HEK293 (cell line): Measurements from ENCODE around the gene COL4A1.

Source experiments
- CTCF ChIA-PET: fragments of 350-600 bp; formaldehyde crosslinking; extraction: SDS; loops from one replicate; lab custom pipeline; 2021; ENCODE audit warnings: antibody characterized with exemption; lab: Yijun Ruan, JAX
- POLR2A ChIA-PET: fragments of 300-600 bp; formaldehyde crosslinking; extraction: SDS; loops from one replicate; lab custom pipeline; 2020; ENCODE audit warnings: antibody characterized with exemption, inconsistent platforms; lab: Yijun Ruan, JAX
- H3K27ac ChIP-seq: fragments of 200-500 bp; sonication (Bioruptor generic); 2 replicates; pipeline ENCODE4 v1.5.1; 2014; ENCODE audit warnings: low read depth, low read length, control low read depth, inconsistent platforms; ENCODE audit errors: extremely low read depth
- H3K36me3 ChIP-seq, 2 experiments: fragments of 200-500 bp in 1 of 2; sonication (Bioruptor generic) in 1 of 2; 1 replicate in 1 of 2; 2 replicates in 1 of 2; pipeline ENCODE4 v1.5.1; 2014 to 2017; ENCODE audit warnings: inconsistent platforms in 2 of 2, low read length in 2 of 2; ENCODE audit not compliant: control insufficient read depth in 2 of 2, insufficient read depth in 1 of 2
- H3K4me1 ChIP-seq: fragments of 200-500 bp; sonication (Bioruptor generic); 2 replicates; pipeline ENCODE4 v1.5.1; 2014; ENCODE audit warnings: mild to moderate bottlenecking, low read length, inconsistent platforms; ENCODE audit not compliant: control insufficient read depth, insufficient read depth
- H3K4me3 ChIP-seq: 2 replicates; pipeline ENCODE4 v1.5.1; 2011; ENCODE audit warnings: low read depth, mild to moderate bottlenecking, control low read depth, low read length, moderate library complexity
- H3K9me3 ChIP-seq: fragments of 200-500 bp; sonication (Bioruptor generic); 2 replicates; pipeline ENCODE4 v1.5.1; 2014; ENCODE audit warnings: low read depth, low read length, inconsistent platforms; ENCODE audit not compliant: control insufficient read depth, insufficient read depth
- GLI2 ChIP-seq: fragments of 450-650 bp; formaldehyde crosslinking; IDR thresholded peaks from 2 replicates; pipeline ENCODE4; 2017; ENCODE audit warnings: missing biosample characterization, missing genetic modification characterization, low read depth, borderline replicate concordance
- GLI4 ChIP-seq: fragments of 450-650 bp; formaldehyde crosslinking; IDR thresholded peaks from 2 replicates; pipeline ENCODE4 v1.5.1; 2016; ENCODE audit warnings: missing biosample characterization, missing genetic modification characterization
- HOXD13 ChIP-seq: sonication (generic); formaldehyde crosslinking; IDR thresholded peaks from 2 replicates; pipeline ENCODE4 v1.8.0; 2022; ENCODE audit warnings: missing genetic modification reagents, borderline replicate concordance
- KLF1 ChIP-seq: fragments of 450-650 bp; formaldehyde crosslinking; IDR thresholded peaks from 2 replicates; pipeline ENCODE4 v1.5.1; 2016; ENCODE audit warnings: missing biosample characterization, missing genetic modification characterization
- KLF10 ChIP-seq: fragments of 450-650 bp; IDR thresholded peaks from 2 replicates; pipeline ENCODE4 v1.5.1; 2018; ENCODE audit warnings: missing biosample characterization, mild to moderate bottlenecking, missing genetic modification characterization
- OVOL3 ChIP-seq: fragments of 450-650 bp; formaldehyde crosslinking; IDR thresholded peaks from 2 replicates; pipeline ENCODE4 v1.5.1; 2016; ENCODE audit warnings: missing biosample characterization, missing genetic modification characterization
- SETDB1 ChIP-seq: IDR thresholded peaks from one replicate; pipeline ENCODE4 v1.6.1; 2017; ENCODE audit warnings: mild to moderate bottlenecking, low read length, moderate library complexity, mixed read lengths; ENCODE audit not compliant: insufficient read length
- ZBTB48 ChIP-seq: fragments of 450-650 bp; formaldehyde crosslinking; IDR thresholded peaks from 2 replicates; pipeline ENCODE4 v1.5.1; 2016; ENCODE audit warnings: missing biosample characterization, missing genetic modification characterization
- ZBTB7A ChIP-seq: fragments of 450-650 bp; formaldehyde crosslinking; IDR thresholded peaks from 2 replicates; pipeline ENCODE4 v1.5.1; 2016; ENCODE audit warnings: low read depth, missing biosample characterization, missing genetic modification characterization
- ZNF132 ChIP-seq: fragments of 450-650 bp; formaldehyde crosslinking; IDR thresholded peaks from 2 replicates; pipeline ENCODE4 v1.5.1; 2017; ENCODE audit warnings: missing biosample characterization, missing genetic modification characterization, borderline replicate concordance
- ZNF169 ChIP-seq: fragments of 450-650 bp; formaldehyde crosslinking; IDR thresholded peaks from 2 replicates; pipeline ENCODE4 v1.5.1; 2016; ENCODE audit warnings: missing biosample characterization, missing genetic modification characterization
- ZNF19 ChIP-seq: fragments of 450-650 bp; formaldehyde crosslinking; IDR thresholded peaks from 2 replicates; pipeline ENCODE4; 2016; ENCODE audit warnings: missing biosample characterization, missing genetic modification characterization, low read depth
- ZNF394 ChIP-seq: fragments of 450-650 bp; formaldehyde crosslinking; IDR thresholded peaks from 2 replicates; pipeline ENCODE4 v1.5.1; 2016; ENCODE audit warnings: missing biosample characterization, missing genetic modification characterization, mild to moderate bottlenecking, moderate library complexity, borderline replicate concordance
- ZNF544 ChIP-seq: fragments of 450-650 bp; formaldehyde crosslinking; IDR thresholded peaks from 2 replicates; pipeline ENCODE4 v1.5.0; 2017; ENCODE audit warnings: missing biosample characterization, missing genetic modification characterization
- ZNF558 ChIP-seq: fragments of 450-650 bp; formaldehyde crosslinking; IDR thresholded peaks from 2 replicates; pipeline ENCODE4 v1.5.1; 2016; ENCODE audit warnings: missing biosample characterization, missing genetic modification characterization
- ZNF610 ChIP-seq: fragments of 450-650 bp; formaldehyde crosslinking; IDR thresholded peaks from 2 replicates; pipeline ENCODE4 v1.5.1; 2016; ENCODE audit warnings: missing biosample characterization, missing genetic modification characterization, borderline replicate concordance
- ZNF624 ChIP-seq: fragments of 450-650 bp; formaldehyde crosslinking; IDR thresholded peaks from 2 replicates; pipeline ENCODE4 v1.5.1; 2017; ENCODE audit warnings: missing biosample characterization, missing genetic modification characterization
- ZNF629 ChIP-seq: fragments of 450-650 bp; formaldehyde crosslinking; IDR thresholded peaks from 2 replicates; pipeline ENCODE4 v1.5.1; 2017; ENCODE audit warnings: missing biosample characterization, missing genetic modification characterization
- ZNF785 ChIP-seq: fragments of 450-650 bp; formaldehyde crosslinking; IDR thresholded peaks from 2 replicates; pipeline ENCODE4 v1.5.1; 2016; ENCODE audit warnings: missing biosample characterization, missing genetic modification characterization
- ZSCAN23 ChIP-seq: fragments of 450-650 bp; formaldehyde crosslinking; IDR thresholded peaks from 2 replicates; pipeline ENCODE4 v1.5.1; 2016; ENCODE audit warnings: missing biosample characterization, missing genetic modification characterization
- TF ChIP-seq, protein P1 (sequence below): fragments of 450-650 bp; formaldehyde crosslinking; IDR thresholded peaks from 2 replicates; pipeline ENCODE4 v1.5.1; 2016; ENCODE audit warnings: missing biosample characterization, missing genetic modification characterization
- TF ChIP-seq, protein P2 (sequence below): fragments of 450-650 bp; IDR thresholded peaks from 2 replicates; pipeline ENCODE4 v1.5.1; 2018; ENCODE audit warnings: missing biosample characterization, missing genetic modification characterization
- TF ChIP-seq, protein P3 (sequence below): fragments of 450-650 bp; formaldehyde crosslinking; IDR thresholded peaks from 2 replicates; pipeline ENCODE4 v1.5.1; 2016; ENCODE audit warnings: missing biosample characterization, missing genetic modification characterization
- TF ChIP-seq, protein P4 (sequence below): fragments of 450-650 bp; formaldehyde crosslinking; IDR thresholded peaks from 2 replicates; pipeline ENCODE4 v1.5.1; 2016; ENCODE audit warnings: missing biosample characterization, missing genetic modification characterization
- TF ChIP-seq, protein P5 (sequence below): sonication (generic); formaldehyde crosslinking; IDR thresholded peaks from 2 replicates; pipeline ENCODE4 v1.8.1; 2022; ENCODE audit warnings: mild to moderate bottlenecking, moderate library complexity, missing genetic modification reagents

The COL4A1 gene

DNA sequence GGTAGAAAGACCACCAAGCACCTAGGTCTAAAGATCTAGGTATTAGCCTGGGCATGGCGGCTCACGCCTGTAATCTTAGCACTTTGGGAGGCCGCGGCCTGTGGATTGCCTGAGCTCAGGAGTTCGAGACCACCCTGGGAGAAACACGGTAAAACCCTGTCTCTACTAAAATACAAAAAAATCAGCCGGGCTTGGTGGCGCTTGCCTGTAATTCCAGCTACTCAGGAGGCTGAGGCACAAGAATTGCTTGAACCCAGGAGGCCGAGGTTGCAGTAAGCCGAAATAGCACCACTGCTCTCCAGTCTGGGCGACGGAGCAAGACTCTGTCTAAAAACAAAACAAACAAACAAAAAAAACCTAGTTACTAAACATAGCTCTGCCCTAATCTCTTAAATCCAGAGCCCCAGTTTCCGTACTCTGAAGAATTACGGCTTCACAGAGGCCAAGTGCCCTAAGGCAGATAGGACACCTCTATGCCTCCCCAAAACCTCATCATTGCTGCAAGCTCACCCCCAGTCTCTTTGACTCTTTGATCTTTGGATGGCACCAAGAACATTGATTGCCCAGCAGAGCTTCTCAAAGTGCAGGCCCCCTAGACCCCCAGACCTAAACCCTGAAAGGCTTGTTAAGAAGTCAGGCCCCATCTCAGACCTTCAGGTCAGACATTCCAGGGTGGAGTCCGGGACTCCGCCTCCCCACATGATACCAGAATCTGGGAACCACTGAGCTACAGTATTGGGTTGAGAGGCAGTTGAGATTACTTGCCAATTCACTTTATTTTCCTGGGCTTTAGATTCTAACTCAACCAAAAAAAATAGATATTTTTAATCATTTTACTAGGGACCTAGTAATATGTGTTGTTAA lies 2.9 kb upstream of the COL4A1 start:
- H3K4me3 ChIP-seq = no peak overlapping the region
- POLR2A ChIA-PET = interaction anchor here (0.7 to 4.0 kb wide), 4 partner anchors 10 to 78 kb away, joined by 3 to 19 read pairs (median 4); no protein-coding TSS in a partner anchor

DNA sequence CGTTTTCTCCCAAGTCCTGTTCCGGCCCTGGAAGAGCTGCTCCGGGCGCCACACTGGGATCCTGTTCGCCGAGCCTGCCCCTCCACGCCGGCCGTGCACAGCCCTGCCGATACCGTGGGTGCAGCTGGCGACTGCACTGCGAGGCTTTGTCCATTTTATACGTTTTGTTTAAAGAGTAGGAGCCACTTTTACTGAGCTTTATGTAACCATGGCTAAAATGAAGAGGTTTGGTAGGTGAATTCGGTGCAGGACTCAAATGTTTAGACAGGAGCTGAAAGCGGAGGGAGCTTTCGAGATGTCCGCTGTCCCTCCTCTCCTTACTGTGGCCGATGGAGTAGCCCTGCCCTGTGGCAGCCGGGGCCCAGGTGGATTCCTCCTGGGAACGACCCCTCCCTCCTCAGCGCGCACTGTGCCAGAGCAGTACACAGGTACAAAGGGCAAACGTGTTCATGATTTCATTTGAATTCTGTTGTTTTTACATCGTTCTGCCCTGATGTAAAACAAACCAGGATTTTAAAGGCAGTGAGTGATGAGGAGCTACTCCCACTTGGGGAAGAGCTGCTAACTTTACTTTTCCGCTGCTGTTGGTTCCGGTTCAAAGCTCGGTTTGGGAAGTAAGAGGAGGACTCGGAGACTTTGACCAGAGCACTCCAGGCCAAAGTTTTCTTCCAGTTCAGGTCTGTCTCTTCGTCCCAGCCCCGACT lies 1.9 kb upstream of the COL4A1 start:
- H3K27ac ChIP-seq = no peak overlapping the region
- POLR2A ChIA-PET = interaction anchor here (0.7 to 4.0 kb wide), 4 partner anchors 33 to 103 kb away, joined by 4 to 19 read pairs (median 6); no protein-coding TSS in a partner anchor
- CTCF ChIA-PET = interaction anchor here (0.6 to 1.0 kb wide), 5 partner anchors 54 to 147 kb away, joined by 3 to 5 read pairs (median 3); no protein-coding TSS in a partner anchor
- TF ChIP-seq ZNF610 (tag by site-specific recombination) (no peak), ZBTB48 (no peak), HOXD13 (CRISPR knock-in tag) (no peak), ZNF544 (no peak), ZNF785 (tag by site-specific recombination) (no peak), ZNF132 (tag by site-specific recombination) (no peak), ZNF629 (tag by site-specific recombination) (no peak), GLI2 (tag by site-specific recombination) (no peak)
- TF ChIP-seq, protein P1, sequence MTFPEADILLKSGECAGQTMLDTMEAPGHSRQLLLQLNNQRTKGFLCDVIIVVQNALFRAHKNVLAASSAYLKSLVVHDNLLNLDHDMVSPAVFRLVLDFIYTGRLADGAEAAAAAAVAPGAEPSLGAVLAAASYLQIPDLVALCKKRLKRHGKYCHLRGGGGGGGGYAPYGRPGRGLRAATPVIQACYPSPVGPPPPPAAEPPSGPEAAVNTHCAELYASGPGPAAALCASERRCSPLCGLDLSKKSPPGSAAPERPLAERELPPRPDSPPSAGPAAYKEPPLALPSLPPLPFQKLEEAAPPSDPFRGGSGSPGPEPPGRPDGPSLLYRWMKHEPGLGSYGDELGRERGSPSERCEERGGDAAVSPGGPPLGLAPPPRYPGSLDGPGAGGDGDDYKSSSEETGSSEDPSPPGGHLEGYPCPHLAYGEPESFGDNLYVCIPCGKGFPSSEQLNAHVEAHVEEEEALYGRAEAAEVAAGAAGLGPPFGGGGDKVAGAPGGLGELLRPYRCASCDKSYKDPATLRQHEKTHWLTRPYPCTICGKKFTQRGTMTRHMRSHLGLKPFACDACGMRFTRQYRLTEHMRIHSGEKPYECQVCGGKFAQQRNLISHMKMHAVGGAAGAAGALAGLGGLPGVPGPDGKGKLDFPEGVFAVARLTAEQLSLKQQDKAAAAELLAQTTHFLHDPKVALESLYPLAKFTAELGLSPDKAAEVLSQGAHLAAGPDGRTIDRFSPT = no peak
- TF ChIP-seq, protein P2, sequence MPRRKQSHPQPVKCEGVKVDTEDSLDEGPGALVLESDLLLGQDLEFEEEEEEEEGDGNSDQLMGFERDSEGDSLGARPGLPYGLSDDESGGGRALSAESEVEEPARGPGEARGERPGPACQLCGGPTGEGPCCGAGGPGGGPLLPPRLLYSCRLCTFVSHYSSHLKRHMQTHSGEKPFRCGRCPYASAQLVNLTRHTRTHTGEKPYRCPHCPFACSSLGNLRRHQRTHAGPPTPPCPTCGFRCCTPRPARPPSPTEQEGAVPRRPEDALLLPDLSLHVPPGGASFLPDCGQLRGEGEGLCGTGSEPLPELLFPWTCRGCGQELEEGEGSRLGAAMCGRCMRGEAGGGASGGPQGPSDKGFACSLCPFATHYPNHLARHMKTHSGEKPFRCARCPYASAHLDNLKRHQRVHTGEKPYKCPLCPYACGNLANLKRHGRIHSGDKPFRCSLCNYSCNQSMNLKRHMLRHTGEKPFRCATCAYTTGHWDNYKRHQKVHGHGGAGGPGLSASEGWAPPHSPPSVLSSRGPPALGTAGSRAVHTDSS (tag by site-specific recombination) = no peak
- TF ChIP-seq, protein P3, sequence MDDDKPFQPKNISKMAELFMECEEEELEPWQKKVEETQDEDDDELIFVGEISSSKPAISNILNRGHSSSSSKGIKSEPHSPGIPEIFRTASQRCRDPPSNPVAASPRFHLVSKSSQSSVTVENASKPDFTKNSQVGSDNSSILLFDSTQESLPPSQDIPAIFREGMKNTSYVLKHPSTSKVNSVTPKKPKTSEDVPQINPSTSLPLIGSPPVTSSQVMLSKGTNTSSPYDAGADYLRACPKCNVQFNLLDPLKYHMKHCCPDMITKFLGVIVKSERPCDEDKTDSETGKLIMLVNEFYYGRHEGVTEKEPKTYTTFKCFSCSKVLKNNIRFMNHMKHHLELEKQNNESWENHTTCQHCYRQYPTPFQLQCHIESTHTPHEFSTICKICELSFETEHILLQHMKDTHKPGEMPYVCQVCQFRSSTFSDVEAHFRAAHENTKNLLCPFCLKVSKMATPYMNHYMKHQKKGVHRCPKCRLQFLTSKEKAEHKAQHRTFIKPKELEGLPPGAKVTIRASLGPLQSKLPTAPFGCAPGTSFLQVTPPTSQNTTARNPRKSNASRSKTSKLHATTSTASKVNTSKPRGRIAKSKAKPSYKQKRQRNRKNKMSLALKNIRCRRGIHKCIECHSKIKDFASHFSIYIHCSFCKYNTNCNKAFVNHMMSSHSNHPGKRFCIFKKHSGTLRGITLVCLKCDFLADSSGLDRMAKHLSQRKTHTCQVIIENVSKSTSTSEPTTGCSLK (tag by site-specific recombination) = no peak

More for the DNA sequence above, 2.9 kb upstream of the COL4A1 start:
- Histone ChIP-seq H3K36me3 (peaks cover 0 to 9% of the 10 kb centered on the region in 2 experiments; a peak in 2 of 3 replicates), H3K4me1 (no peaks in the 10 kb centered on the region; the same call in 1 of the 2 replicates), H3K27ac (no peak overlapping the region), H3K9me3 (no peaks in the 10 kb centered on the region)
- CTCF ChIA-PET = interaction anchor here (0.6 kb wide), 1 partner anchor 21 kb away, joined by 3 read pairs; no protein-coding TSS in a partner anchor
- TF ChIP-seq ZBTB7A (tag by site-specific recombination) (no peak), ZSCAN23 (tag by site-specific recombination) (no peak), ZNF558 (tag by site-specific recombination) (no peak), ZNF624 (tag by site-specific recombination) (no peak), ZNF169 (tag by site-specific recombination) (no peak), OVOL3 (tag by site-specific recombination) (no peak), SETDB1 (no peak), ZNF19 (tag by site-specific recombination) (no peak), ZNF785 (tag by site-specific recombination) (no peak), ZNF394 (tag by site-specific recombination) (no peak), GLI4 (no peak), KLF1 (tag by site-specific recombination) (no peak), KLF10 (tag by site-specific recombination) (no peak)
- TF ChIP-seq, protein P4, sequence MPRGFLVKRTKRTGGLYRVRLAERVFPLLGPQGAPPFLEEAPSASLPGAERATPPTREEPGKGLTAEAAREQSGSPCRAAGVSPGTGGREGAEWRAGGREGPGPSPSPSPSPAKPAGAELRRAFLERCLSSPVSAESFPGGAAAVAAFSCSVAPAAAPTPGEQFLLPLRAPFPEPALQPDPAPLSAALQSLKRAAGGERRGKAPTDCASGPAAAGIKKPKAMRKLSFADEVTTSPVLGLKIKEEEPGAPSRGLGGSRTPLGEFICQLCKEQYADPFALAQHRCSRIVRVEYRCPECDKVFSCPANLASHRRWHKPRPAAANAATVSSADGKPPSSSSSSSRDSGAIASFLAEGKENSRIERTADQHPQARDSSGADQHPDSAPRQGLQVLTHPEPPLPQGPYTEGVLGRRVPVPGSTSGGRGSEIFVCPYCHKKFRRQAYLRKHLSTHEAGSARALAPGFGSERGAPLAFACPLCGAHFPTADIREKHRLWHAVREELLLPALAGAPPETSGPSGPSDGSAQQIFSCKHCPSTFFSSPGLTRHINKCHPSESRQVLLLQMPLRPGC (tag by site-specific recombination) = no peak
- TF ChIP-seq, protein P5, sequence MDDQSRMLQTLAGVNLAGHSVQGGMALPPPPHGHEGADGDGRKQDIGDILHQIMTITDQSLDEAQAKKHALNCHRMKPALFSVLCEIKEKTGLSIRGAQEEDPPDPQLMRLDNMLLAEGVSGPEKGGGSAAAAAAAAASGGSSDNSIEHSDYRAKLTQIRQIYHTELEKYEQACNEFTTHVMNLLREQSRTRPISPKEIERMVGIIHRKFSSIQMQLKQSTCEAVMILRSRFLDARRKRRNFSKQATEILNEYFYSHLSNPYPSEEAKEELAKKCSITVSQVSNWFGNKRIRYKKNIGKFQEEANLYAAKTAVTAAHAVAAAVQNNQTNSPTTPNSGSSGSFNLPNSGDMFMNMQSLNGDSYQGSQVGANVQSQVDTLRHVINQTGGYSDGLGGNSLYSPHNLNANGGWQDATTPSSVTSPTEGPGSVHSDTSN (CRISPR knock-in tag) = no peak

More for the DNA sequence above, 1.9 kb upstream of the COL4A1 start:
- Histone ChIP-seq H3K36me3 (peaks cover 0 to 9% of the 10 kb centered on the region in 2 experiments; a peak in 2 of 3 replicates), H3K9me3 (no peaks in the 10 kb centered on the region), H3K4me1 (no peaks in the 10 kb centered on the region; the same call in 1 of the 2 replicates), H3K4me3 (peak overlapping the region; percentile 70)
